ENCODE results near the gene UBE2E3.

DNA sequence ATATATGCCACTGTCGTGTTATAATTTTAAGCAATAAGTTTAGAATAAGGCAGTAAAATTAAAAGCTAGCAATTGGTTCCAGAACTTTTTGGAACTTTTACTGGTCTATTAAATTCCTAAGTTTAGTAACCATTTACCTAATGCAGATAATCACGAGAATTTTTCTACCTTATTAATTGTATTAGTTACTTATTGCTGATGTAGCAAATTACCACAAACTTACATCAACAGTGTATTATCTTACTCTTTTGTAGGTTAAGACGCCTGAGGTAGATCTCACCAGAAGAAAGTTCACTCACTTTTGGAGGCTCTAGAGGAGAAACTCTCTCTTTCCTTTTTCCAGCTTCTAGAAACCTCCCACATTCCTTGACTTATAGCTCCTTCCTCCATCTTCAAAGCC is 14.0 kb upstream of the UBE2E3 start:
- no peak for TF ChIP-seq POLR2A (IDR thresholded peaks at IDR 0.05)
- TF ChIP-seq, protein P1, sequence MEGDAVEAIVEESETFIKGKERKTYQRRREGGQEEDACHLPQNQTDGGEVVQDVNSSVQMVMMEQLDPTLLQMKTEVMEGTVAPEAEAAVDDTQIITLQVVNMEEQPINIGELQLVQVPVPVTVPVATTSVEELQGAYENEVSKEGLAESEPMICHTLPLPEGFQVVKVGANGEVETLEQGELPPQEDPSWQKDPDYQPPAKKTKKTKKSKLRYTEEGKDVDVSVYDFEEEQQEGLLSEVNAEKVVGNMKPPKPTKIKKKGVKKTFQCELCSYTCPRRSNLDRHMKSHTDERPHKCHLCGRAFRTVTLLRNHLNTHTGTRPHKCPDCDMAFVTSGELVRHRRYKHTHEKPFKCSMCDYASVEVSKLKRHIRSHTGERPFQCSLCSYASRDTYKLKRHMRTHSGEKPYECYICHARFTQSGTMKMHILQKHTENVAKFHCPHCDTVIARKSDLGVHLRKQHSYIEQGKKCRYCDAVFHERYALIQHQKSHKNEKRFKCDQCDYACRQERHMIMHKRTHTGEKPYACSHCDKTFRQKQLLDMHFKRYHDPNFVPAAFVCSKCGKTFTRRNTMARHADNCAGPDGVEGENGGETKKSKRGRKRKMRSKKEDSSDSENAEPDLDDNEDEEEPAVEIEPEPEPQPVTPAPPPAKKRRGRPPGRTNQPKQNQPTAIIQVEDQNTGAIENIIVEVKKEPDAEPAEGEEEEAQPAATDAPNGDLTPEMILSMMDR (IDR thresholded peaks at IDR 0.05), result no peak
